Measurements from ENCODE around the gene MBOAT1. TPM values are rescaled to one million over a fixed set of nuclear protein-coding genes. Genes with fewer than 3 reads are reported as not detected.

MBOAT1 gene
- polyA plus RNA-seq, 1 of the 3 experiments (the other 2 are of a cell fraction), result 3.0 TPM

GRCh38 chr6:20071998-20072397, 140.3 kb downstream of the MBOAT1 start:
- CTCF ChIA-PET, result no interaction called here
- WGBS (ENCODE audit: low lambda C conversion rate), result 25% methylated on average over 6 of the region's 6 CpGs
- TF ChIP-seq JUND (IDR thresholded peaks at IDR 0.05) (no peak), RCOR1 (IDR thresholded peaks at IDR 0.05; ENCODE audit: low read length) (no peak), GATA2 (CRISPR knock-in tag; IDR thresholded peaks at IDR 0.05) (no peak)

GRCh38 chr6:20070047-20070446, 142.2 kb downstream of the MBOAT1 start:
- no peak for DNase-seq
- H3K9me2 ChIP-seq, result no peaks in the 10 kb centered on the region
- no peaks in the 10 kb centered on the region for H3F3A ChIP-seq (replicated peaks; ENCODE audit: insufficient read depth)
- no peak overlapping the region for H3K4me3 ChIP-seq (ENCODE audit: low read depth in 2 of 2, low read length in 1 of 2)
- ChIA-PET POLR2A (no interaction called here), CTCF (interaction anchor here (1.0 to 2.6 kb wide), 4 partner anchors 9 to 56 kb away, joined by 3 to 11 read pairs (median 6); no protein-coding TSS in a partner anchor)
- H3K27me3 ChIP-seq (ENCODE audit: insufficient read depth), result no peaks in the 10 kb centered on the region
- peaks cover 0 to 5% of the 10 kb centered on the region in 2 experiments; a peak in 1 of 4 replicates for H3K4me1 ChIP-seq (ENCODE audit: control insufficient read depth in 1 of 2, insufficient read depth in 2 of 2, low read depth in 1 of 2, low read length in 1 of 2)
- no peaks in the 10 kb centered on the region for H3K36me3 ChIP-seq (replicated peaks in 1 of 2; ENCODE audit: control insufficient read depth in 1 of 2, insufficient read depth in 2 of 2, low read length in 1 of 2)
- H3K9ac ChIP-seq, result no peak overlapping the region
- no peaks in the 10 kb centered on the region for H3K9me3 ChIP-seq
- no peak overlapping the region for H3K4me2 ChIP-seq
- TF ChIP-seq SMC3 (IDR thresholded peaks at IDR 0.05; ENCODE audit: low read depth, low read length) (no peak), ZBTB33 (IDR thresholded peaks at IDR 0.05; ENCODE audit: borderline replicate concordance, low read depth) (no peak), NRF1 (IDR thresholded peaks at IDR 0.05; ENCODE audit: low read depth, low read length) (no peak)
- 6% methylated on average over 3 of the region's 3 CpGs for WGBS (ENCODE audit: low lambda C conversion rate)
- H3K27ac ChIP-seq (ENCODE audit: low read depth in 2 of 2, low read length in 1 of 2), result no peak overlapping the region
- H3K79me2 ChIP-seq (ENCODE audit: insufficient read depth), result no peaks in the 10 kb centered on the region
- no peaks in the 10 kb centered on the region for H4K20me1 ChIP-seq (ENCODE audit: insufficient read depth)
- H2AFZ ChIP-seq (ENCODE audit: low read depth), result no peak overlapping the region

More at GRCh38 chr6:20071998-20072397, 140.3 kb downstream of the MBOAT1 start:
- no peaks in the 10 kb centered on the region for H3K9me2 ChIP-seq
- no peak overlapping the region for H3K4me2 ChIP-seq
- H4K20me1 ChIP-seq (ENCODE audit: insufficient read depth), result no peaks in the 10 kb centered on the region
- H3F3A ChIP-seq (replicated peaks; ENCODE audit: insufficient read depth), result no peaks in the 10 kb centered on the region
- peaks cover 0 to 5% of the 10 kb centered on the region in 2 experiments; a peak in 1 of 4 replicates for H3K4me1 ChIP-seq (ENCODE audit: control insufficient read depth in 1 of 2, insufficient read depth in 2 of 2, low read depth in 1 of 2, low read length in 1 of 2)
- no peak for DNase-seq
- H2AFZ ChIP-seq (ENCODE audit: low read depth), result no peak overlapping the region
- H3K36me3 ChIP-seq (replicated peaks in 1 of 2; ENCODE audit: control insufficient read depth in 1 of 2, insufficient read depth in 2 of 2, low read length in 1 of 2), result no peaks in the 10 kb centered on the region
- no peaks in the 10 kb centered on the region for H3K9me3 ChIP-seq
- POLR2A ChIA-PET, result no interaction called here
- no peak overlapping the region for H3K4me3 ChIP-seq (ENCODE audit: low read depth in 2 of 2, low read length in 1 of 2)
- H3K79me2 ChIP-seq (ENCODE audit: insufficient read depth), result no peaks in the 10 kb centered on the region
- no peaks in the 10 kb centered on the region for H3K27me3 ChIP-seq (ENCODE audit: insufficient read depth)
- H3K9ac ChIP-seq, result no peak overlapping the region
- no peak overlapping the region for H3K27ac ChIP-seq (ENCODE audit: low read depth in 2 of 2, low read length in 1 of 2)

GRCh38 chr6:20069021-20069522, 143.2 kb downstream of the MBOAT1 start:
- Histone ChIP-seq H3K79me2 (ENCODE audit: insufficient read depth) (no peaks in the 10 kb centered on the region), H3K9me3 (no peaks in the 10 kb centered on the region), H3K4me1 (ENCODE audit: control insufficient read depth in 1 of 2, insufficient read depth in 2 of 2, low read depth in 1 of 2, low read length in 1 of 2) (peaks cover 0 to 5% of the 10 kb centered on the region in 2 experiments; a peak in 1 of 4 replicates), H3K27ac (ENCODE audit: low read depth in 2 of 2, low read length in 1 of 2) (no peak overlapping the region), H3K9ac (no peak overlapping the region), H3F3A (replicated peaks; ENCODE audit: insufficient read depth) (no peaks in the 10 kb centered on the region), H3K9me2 (no peaks in the 10 kb centered on the region), H3K4me3 (ENCODE audit: low read depth in 2 of 2, low read length in 1 of 2) (no peak overlapping the region; a peak in 1 of 4 replicates), H3K4me2 (no peak overlapping the region), H3K36me3 (replicated peaks in 1 of 2; ENCODE audit: control insufficient read depth in 1 of 2, insufficient read depth in 2 of 2, low read length in 1 of 2) (no peaks in the 10 kb centered on the region), H2AFZ (ENCODE audit: low read depth) (no peak overlapping the region), H3K27me3 (ENCODE audit: insufficient read depth) (no peaks in the 10 kb centered on the region), H4K20me1 (ENCODE audit: insufficient read depth) (no peaks in the 10 kb centered on the region)
- ChIA-PET POLR2A (no interaction called here), CTCF (interaction anchor here (1.5 to 2.6 kb wide), 3 partner anchors 13 to 57 kb away, joined by 4 to 11 read pairs (median 7); no protein-coding TSS in a partner anchor)
- 9% methylated on average over 10 of the region's 12 CpGs for WGBS (ENCODE audit: low lambda C conversion rate)
- peak; percentile 25 for DNase-seq
- TF ChIP-seq GABPA (IDR thresholded peaks at IDR 0.05; ENCODE audit: low read depth) (no peak), USF1 (IDR thresholded peaks at IDR 0.05; ENCODE audit: borderline replicate concordance, low read depth) (no peak), SIN3A (IDR thresholded peaks at IDR 0.05; ENCODE audit: borderline replicate concordance, low read depth, low read length) (no peak), ZBTB33 (IDR thresholded peaks at IDR 0.05; ENCODE audit: borderline replicate concordance, low read depth) (no peak), RCOR1 (IDR thresholded peaks at IDR 0.05; ENCODE audit: low read length) (no peak), PBX3 (IDR thresholded peaks at IDR 0.05) (no peak), TEAD4 (IDR thresholded peaks at IDR 0.05; ENCODE audit: borderline replicate concordance, insufficient read depth) (no peak), EZH2phosphoT487 (IDR thresholded peaks at IDR 0.05; ENCODE audit: borderline replicate concordance, low read depth) (no peak), MAX (IDR thresholded peaks at IDR 0.05; ENCODE audit: low read depth) (no peak), GATA2 (CRISPR knock-in tag; IDR thresholded peaks at IDR 0.05) (no peak), RXRA (IDR thresholded peaks at IDR 0.05; ENCODE audit: borderline replicate concordance, low read depth) (no peak), TCF12 (IDR thresholded peaks at IDR 0.05) (no peak)

Measured in SK-N-SH (cell line).